GM23248 (cell line): ENCODE data around the gene GRIA1.

Experiments
- EZH2 ChIP-seq: fragments of 200-600 bp; sonication (generic); IDR thresholded peaks from 2 replicates; pipeline ENCODE4 v1.6.1; 2018; ENCODE audit warnings: antibody characterized with exemption, mild to moderate bottlenecking; ENCODE audit not compliant: insufficient read depth, poor library complexity, severe bottlenecking
- EZH2phosphoT487 ChIP-seq: fragments of 200-600 bp; sonication (generic); IDR thresholded peaks from 2 replicates; pipeline ENCODE4 v1.6.1; 2018; ENCODE audit warnings: antibody characterized with exemption, moderate library complexity, mild to moderate bottlenecking, low read depth; ENCODE audit not compliant: insufficient read depth

- TF ChIP-seq EZH2, result no peak
- TF ChIP-seq EZH2phosphoT487, result no peak
These were observed 181.3 kb downstream of the GRIA1 start for GRCh38 chr5:153671653-153672346.
